ENCODE data around the gene TERT. TPM values are rescaled to one million over a fixed set of nuclear protein-coding genes. Genes with fewer than 3 reads are reported as not detected.

The TERT gene
- total and polyA plus RNA-seq, 10 of the 15 experiments (the other 5 are each of a cell fraction or from before 2014, with no cell fraction given), result 0.08 to 21.5 (median 5.0) TPM

DNA sequence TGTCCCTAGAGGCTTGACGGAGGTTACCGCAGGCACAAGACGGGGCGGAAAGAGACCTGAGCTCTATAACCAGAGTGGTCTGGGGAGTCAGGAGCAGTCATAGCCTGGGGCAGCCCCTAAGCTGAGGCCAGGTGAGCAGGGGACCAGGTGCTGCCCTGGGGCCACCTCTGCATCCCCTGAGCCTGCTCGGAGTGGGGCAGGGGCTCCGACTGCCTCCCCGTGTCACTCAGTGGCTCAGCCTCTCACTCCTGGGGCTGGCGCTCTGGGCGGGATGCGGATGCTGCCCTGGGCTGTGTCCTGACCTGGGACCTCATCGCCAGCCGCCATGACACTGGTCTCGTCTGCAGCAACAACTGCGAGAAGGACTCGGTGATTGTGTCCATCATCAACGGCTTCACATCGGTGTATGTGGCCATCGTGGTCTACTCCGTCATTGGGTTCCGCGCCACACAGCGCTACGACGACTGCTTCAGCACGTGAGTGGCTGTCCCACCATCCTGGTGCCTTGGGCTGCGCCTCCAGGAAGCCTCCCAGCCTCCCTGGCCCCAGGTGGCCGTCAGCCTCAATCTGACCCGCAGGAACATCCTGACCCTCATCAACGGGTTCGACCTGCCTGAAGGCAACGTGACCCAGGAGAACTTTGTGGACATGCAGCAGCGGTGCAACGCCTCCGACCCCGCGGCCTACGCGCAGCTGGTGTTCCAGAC, 78.5 kb downstream of the TERT start:
- POLR2A ChIA-PET, result no interaction called here

DNA sequence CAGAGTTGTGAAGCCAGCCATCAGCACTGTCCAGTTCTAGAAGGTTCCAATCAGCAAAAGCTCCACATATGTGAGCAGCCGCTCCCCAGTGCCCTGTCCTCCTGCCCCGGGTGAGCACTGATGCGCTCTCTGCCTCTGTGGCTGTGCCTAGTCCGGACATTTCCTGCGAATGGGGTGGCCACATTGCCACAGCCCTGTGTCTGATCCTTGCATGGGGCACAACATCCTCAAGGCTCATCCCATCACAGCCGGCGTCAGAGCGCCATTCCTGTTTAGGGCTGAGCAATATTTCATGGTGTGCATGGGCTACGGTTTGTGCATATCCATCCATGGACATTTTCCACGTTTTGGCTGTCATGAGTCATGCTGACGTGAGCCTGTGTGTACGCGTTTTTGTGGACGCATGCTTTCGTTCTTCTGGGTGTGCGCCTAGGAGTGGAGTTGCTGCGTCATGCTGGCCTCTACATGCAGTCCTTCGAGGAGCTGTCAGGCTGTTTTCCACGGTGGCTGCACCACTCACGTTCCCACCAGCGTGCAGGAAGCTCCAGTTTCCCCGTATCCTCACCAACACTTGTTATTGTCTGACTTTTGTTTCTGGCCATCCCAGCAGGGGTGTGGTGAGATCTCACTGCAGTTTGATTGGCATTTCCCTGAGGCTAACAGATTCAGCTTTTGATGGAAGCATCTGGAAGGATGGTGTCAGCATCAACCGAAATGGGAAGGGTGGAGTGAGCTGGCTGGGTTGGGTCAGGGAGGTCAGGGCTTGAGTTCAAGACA, 79.4 kb downstream of the TERT start:
- no peak overlapping the region for H2AFZ ChIP-seq (ENCODE audit: control insufficient read depth, low read depth, low read length)
- WGBS (ENCODE audit: insufficient coverage, insufficient replicate concordance, low lambda C conversion rate, missing lambda C conversion rate), result 56% methylated on average over 23 of the region's 23 CpGs
- H3K4me1 ChIP-seq (ENCODE audit: control insufficient read depth, insufficient read depth, low read length), result no peaks in the 10 kb centered on the region
- FAIRE-seq, result no peak
- ChIA-PET RAD21 (ENCODE audit: unreplicated experiment) (no interaction called here), SMC1A (ENCODE audit: uncharacterized antibody, unreplicated experiment) (no interaction called here), POLR2A (no interaction called here), CTCF (no interaction called here)
- H3K36me3 ChIP-seq (ENCODE audit: control insufficient read depth in 2 of 2, insufficient read depth in 2 of 2, low read length in 1 of 2), result no peaks in the 10 kb centered on the region
- intact Hi-C loops (cut with micrococcal nuclease; ENCODE audit: unreplicated experiment), result no loop called here
- H3K9ac ChIP-seq (ENCODE audit: control insufficient read depth, insufficient read depth, low read length), result no peak overlapping the region
- no peak for ATAC-seq
- no peak for DNase-seq (ENCODE audit: low read depth, low spot score)
- no peaks in the 10 kb centered on the region; the same call in 2 of the 3 replicates for H3K9me3 ChIP-seq (replicated peaks; ENCODE audit: control insufficient read depth, insufficient read depth, low read length)
- no peak overlapping the region for H3K4me2 ChIP-seq (ENCODE audit: control insufficient read depth, insufficient read depth)
- no peaks in the 10 kb centered on the region; a peak in 1 of 4 replicates for H3K27me3 ChIP-seq (replicated peaks in 1 of 2; ENCODE audit: control insufficient read depth in 2 of 2, insufficient read depth in 2 of 2, low read length in 1 of 2)
- no TSS peak for BruUV-seq (replicated peaks)
- H4K20me1 ChIP-seq (ENCODE audit: control insufficient read depth, insufficient read depth), result no peaks in the 10 kb centered on the region
- H3K79me2 ChIP-seq (ENCODE audit: control insufficient read depth, insufficient read depth, low read length), result no peaks in the 10 kb centered on the region
- no peak overlapping the region for H3K27ac ChIP-seq (ENCODE audit: control insufficient read depth, insufficient read depth)
- in situ Hi-C loops (cut with MboI), result no loop called here
- no peak overlapping the region for H3K4me3 ChIP-seq
- TF ChIP-seq NR2F1 (conservative IDR thresholded peaks at IDR 0.05) (no peak), PAX5 (IDR thresholded peaks at IDR 0.05; ENCODE audit: borderline replicate concordance, low read depth, low read length) (no peak), ZNF24 (IDR thresholded peaks at IDR 0.05) (no peak)
- TF ChIP-seq, protein P1, sequence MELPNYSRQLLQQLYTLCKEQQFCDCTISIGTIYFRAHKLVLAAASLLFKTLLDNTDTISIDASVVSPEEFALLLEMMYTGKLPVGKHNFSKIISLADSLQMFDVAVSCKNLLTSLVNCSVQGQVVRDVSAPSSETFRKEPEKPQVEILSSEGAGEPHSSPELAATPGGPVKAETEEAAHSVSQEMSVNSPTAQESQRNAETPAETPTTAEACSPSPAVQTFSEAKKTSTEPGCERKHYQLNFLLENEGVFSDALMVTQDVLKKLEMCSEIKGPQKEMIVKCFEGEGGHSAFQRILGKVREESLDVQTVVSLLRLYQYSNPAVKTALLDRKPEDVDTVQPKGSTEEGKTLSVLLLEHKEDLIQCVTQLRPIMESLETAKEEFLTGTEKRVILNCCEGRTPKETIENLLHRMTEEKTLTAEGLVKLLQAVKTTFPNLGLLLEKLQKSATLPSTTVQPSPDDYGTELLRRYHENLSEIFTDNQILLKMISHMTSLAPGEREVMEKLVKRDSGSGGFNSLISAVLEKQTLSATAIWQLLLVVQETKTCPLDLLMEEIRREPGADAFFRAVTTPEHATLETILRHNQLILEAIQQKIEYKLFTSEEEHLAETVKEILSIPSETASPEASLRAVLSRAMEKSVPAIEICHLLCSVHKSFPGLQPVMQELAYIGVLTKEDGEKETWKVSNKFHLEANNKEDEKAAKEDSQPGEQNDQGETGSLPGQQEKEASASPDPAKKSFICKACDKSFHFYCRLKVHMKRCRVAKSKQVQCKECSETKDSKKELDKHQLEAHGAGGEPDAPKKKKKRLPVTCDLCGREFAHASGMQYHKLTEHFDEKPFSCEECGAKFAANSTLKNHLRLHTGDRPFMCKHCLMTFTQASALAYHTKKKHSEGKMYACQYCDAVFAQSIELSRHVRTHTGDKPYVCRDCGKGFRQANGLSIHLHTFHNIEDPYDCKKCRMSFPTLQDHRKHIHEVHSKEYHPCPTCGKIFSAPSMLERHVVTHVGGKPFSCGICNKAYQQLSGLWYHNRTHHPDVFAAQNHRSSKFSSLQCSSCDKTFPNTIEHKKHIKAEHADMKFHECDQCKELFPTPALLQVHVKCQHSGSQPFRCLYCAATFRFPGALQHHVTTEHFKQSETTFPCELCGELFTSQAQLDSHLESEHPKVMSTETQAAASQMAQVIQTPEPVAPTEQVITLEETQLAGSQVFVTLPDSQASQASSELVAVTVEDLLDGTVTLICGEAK (IDR thresholded peaks at IDR 0.05; ENCODE audit: borderline replicate concordance), result no peak
- TF ChIP-seq, protein P2, sequence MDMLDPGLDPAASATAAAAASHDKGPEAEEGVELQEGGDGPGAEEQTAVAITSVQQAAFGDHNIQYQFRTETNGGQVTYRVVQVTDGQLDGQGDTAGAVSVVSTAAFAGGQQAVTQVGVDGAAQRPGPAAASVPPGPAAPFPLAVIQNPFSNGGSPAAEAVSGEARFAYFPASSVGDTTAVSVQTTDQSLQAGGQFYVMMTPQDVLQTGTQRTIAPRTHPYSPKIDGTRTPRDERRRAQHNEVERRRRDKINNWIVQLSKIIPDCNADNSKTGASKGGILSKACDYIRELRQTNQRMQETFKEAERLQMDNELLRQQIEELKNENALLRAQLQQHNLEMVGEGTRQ (IDR thresholded peaks at IDR 0.05; ENCODE audit: borderline replicate concordance, low read depth, low read length), result no peak
- TF ChIP-seq, protein P3, sequence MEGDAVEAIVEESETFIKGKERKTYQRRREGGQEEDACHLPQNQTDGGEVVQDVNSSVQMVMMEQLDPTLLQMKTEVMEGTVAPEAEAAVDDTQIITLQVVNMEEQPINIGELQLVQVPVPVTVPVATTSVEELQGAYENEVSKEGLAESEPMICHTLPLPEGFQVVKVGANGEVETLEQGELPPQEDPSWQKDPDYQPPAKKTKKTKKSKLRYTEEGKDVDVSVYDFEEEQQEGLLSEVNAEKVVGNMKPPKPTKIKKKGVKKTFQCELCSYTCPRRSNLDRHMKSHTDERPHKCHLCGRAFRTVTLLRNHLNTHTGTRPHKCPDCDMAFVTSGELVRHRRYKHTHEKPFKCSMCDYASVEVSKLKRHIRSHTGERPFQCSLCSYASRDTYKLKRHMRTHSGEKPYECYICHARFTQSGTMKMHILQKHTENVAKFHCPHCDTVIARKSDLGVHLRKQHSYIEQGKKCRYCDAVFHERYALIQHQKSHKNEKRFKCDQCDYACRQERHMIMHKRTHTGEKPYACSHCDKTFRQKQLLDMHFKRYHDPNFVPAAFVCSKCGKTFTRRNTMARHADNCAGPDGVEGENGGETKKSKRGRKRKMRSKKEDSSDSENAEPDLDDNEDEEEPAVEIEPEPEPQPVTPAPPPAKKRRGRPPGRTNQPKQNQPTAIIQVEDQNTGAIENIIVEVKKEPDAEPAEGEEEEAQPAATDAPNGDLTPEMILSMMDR (IDR thresholded peaks at IDR 0.05 in 2 of 3, conservative IDR thresholded peaks at IDR 0.05 in 1 of 3; ENCODE audit: control insufficient read depth in 2 of 3, extremely low read depth in 1 of 3, insufficient read depth in 1 of 3, low read depth in 3 of 3, low read length in 3 of 3), result no peak

More for the DNA sequence above, 78.5 kb downstream of the TERT start:
- Histone ChIP-seq H3K9ac (ENCODE audit: control insufficient read depth, insufficient read depth, low read length) (no peak overlapping the region), H4K20me1 (ENCODE audit: control insufficient read depth, insufficient read depth) (no peaks in the 10 kb centered on the region), H3K27me3 (replicated peaks in 1 of 2; ENCODE audit: control insufficient read depth in 2 of 2, insufficient read depth in 2 of 2, low read length in 1 of 2) (no peaks in the 10 kb centered on the region; a peak in 1 of 4 replicates), H3K4me3 (no peak overlapping the region), H3K36me3 (ENCODE audit: control insufficient read depth in 2 of 2, insufficient read depth in 2 of 2, low read length in 1 of 2) (no peaks in the 10 kb centered on the region), H3K4me2 (ENCODE audit: control insufficient read depth, insufficient read depth) (no peak overlapping the region), H3K9me3 (replicated peaks; ENCODE audit: control insufficient read depth, insufficient read depth, low read length) (no peaks in the 10 kb centered on the region; the same call in 2 of the 3 replicates), H3K4me1 (ENCODE audit: control insufficient read depth, insufficient read depth, low read length) (no peaks in the 10 kb centered on the region), H2AFZ (ENCODE audit: control insufficient read depth, low read depth, low read length) (no peak overlapping the region), H3K27ac (ENCODE audit: control insufficient read depth, insufficient read depth) (no peak overlapping the region), H3K79me2 (ENCODE audit: control insufficient read depth, insufficient read depth, low read length) (no peaks in the 10 kb centered on the region)
- ATAC-seq (no peak), FAIRE-seq (no peak), DNase-seq (ENCODE audit: low read depth, low spot score) (no peak)
- intact Hi-C loops (cut with micrococcal nuclease; ENCODE audit: unreplicated experiment) (no loop called here), in situ Hi-C loops (cut with MboI) (no loop called here)
- RAD21 ChIA-PET (ENCODE audit: unreplicated experiment), result no interaction called here
- SMC1A ChIA-PET (ENCODE audit: uncharacterized antibody, unreplicated experiment), result no interaction called here
- CTCF ChIA-PET, result no interaction called here
- TF ChIP-seq KLF5 (IDR thresholded peaks at IDR 0.05; ENCODE audit: partially characterized antibody), result no peak
- no peak for TF ChIP-seq ZNF207 (IDR thresholded peaks at IDR 0.05; ENCODE audit: borderline replicate concordance)
- TF ChIP-seq EZH2 (IDR thresholded peaks at IDR 0.05; ENCODE audit: borderline replicate concordance, control insufficient read depth, low read depth, low read length), result no peak
- TF ChIP-seq NFYB (IDR thresholded peaks at IDR 0.05; ENCODE audit: insufficient read depth, low read depth, low read length), result no peak
- 78% methylated on average over 38 of the region's 38 CpGs for WGBS (ENCODE audit: insufficient coverage, insufficient replicate concordance, low lambda C conversion rate, missing lambda C conversion rate)
- BruUV-seq (replicated peaks), result no TSS peak
